Effector CD8-positive, alpha-beta T cell (primary cell): Measurements from ENCODE around the gene FUT6.
"Not testable (repeated sequence)": the region's sequence is repeated elsewhere in the genome, so short reads cannot be mapped to it uniquely, and the experiment has no call there.

Experiments used
- DNase-seq: peaks from one replicate; lab custom pipeline; 2025; lab: John Stamatoyannopoulos, UW

FUT6 gene

DNA sequence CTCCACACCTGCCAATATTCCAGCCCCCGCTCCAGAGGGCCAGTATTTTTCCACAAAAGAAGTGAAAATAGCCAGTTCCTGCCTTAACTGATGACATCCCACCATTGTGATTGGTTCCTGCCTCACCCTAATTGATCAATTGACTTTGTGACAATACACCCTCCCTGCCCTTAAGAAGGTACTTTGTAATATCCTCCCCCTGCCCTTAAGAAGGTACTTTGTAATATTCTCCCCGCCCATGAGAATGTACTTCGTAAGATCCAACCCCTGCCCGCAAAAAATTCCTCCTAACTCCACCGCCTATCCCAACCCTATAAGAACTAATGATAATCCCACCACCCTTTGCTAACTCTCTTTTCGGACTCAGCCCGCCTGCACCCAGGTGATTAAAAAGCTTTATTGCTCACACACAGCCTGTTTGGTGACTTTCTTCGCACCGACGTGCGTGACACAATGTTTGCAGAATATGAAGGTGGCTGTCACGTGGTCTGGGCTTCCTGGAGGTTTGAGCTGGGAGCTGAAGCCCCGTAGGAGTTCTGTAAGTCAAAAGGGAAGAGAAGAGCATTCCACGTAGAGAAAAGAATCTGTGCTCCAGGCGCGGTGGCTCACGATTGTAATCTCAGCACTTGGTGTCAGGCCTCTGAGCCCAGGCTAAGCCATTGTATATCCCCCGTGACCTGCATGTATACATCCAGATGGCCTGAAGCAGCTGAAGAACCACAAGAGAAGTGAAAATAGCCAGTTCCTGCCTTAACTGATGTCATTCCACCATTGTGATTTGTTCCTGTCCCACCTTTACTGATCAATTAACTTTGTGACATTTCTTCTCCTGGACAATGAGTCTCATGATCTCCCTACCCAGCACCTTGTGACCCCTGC, 17.9 kb upstream of the FUT6 start:
- no peak for DNase-seq

GRCh38 chr19:5855151-5855550, 15.6 kb upstream of the FUT6 start:
- not testable (repeated sequence) for DNase-seq

DNA sequence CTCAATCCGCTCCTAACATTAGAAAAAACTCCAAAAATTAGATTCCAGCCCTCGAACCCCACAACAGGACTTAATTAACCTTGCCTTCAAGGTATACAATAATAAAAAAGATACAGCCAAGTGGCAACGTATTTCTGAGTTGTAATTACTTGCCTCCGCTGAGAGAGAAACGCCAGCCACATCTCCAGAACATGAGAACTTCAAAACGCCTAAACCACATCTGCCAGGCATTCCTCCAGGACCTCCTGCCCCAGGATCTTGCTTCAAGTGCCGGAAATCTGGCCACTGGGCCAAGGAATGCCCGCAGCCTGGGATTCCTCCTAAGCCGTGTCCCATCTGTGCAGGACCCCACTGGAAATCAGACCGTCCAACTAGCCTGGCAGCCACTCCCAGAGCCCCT, 14.6 kb upstream of the FUT6 start:
- DNase-seq: not testable (repeated sequence)

DNA sequence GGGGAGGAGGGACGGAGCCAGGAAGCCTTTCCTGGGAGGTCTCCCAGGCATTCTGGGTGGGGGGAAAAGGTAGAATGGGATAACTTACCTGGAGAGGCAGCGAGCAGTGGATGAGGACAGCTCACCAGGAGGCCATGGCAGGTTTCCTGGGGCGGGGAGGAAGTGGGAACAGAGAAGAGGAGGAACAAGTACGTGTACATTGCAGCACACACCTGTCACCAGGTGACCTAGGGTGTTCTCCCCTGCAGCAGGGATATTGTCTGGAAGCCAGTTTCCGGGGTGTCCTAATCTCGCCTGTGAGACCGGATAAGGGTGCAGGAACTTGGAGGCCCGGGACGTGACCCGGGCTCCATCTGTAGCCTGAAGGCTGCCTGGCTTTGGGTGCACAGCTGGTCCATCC, 11.8 kb upstream of the FUT6 start, which contains the start of gene FUT3:
Gene FUT3, minus strand, starts transcription at position 148 of the 400 bp plus-strand sequence.
- no peak for DNase-seq

- DNase-seq: no peak
Measured at GRCh38 chr19:5850743-5851293, 11.3 kb upstream of the FUT6 start.

DNA sequence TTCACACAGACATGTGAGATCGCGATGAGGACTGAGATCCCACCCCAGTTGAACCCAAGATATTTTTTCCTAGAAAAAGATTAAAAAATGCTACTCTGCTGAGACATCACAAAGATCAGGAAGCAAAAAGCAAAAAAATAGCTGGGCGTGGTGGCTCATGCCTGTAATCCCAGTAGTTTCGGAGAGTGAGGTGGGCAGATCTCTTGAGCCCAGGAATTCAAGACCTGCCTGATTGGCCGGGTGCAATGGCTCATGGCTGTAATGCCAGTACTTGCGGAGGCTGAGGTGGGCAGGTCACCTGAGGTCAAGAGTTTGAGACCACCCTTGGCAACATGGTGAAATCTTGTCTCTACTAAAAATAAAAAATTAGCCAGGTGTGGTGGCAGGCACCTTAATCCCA, 10.7 kb upstream of the FUT6 start:
- DNase-seq: no peak

DNA sequence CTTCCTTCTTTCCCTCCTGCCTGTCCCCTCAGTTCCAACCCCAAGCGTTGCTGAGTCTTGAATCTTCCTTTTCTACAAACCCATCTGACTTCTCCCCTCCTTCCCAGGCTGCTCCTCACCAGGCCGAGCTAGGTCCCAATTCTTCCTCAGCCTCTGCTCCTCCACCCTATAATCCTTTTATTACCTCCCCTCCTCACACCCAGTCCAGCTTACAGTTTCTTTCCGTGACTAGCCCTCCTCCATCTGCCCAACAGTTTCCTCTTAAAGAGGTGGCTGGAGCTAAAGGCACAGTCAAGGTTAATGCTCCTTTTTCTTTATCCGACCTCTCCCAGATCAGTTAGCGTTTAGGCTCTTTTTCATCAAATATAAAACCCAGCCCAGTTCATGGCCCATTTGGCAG, 9.1 kb upstream of the FUT6 start:
- not testable (repeated sequence) for DNase-seq

GRCh38 chr19:5847846-5848245, 8.3 kb upstream of the FUT6 start:
- not testable (repeated sequence) for DNase-seq

- DNase-seq: no peak
Measured at GRCh38 chr19:5844456-5845433, 5.2 kb upstream of the FUT6 start.

GRCh38 chr19:5843295-5843927, 3.9 kb upstream of the FUT6 start:
- DNase-seq: no peak

- not testable (repeated sequence) for DNase-seq
Measured at GRCh38 chr19:5841735-5842111, 2.2 kb upstream of the FUT6 start.

DNA sequence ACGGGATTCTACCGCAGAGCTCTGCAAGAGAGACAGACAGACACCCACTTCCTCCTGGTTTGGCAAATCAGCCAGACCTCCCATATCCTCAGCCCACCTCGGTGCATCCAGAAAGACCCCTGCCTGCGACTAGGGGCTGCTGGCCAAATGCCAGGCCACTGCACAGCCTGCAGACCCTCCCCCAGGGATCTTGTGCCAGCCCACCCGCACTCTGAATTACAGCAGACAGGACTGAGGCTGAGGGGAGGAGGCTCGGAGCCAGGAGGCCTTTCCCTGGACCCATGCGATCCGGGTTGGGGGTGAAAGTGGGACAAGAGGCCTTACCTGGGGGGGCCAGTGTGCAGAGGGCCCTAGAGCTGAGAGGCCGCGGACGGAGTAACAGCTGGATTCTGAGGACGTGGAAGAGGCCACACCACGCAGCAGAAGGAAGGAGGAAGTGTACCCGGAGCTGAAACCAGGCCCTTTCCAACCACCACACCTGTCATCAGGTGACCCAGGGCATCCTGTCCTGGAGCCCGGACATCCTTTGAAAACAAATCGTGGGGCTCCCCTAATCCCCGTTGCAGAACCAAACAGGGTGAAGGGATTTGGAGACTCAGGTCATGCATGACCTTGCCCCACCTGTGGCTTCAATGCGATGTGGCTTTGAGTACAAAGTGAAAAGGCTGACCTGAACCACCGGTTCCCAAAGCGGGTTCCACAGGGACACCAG, 993 bp downstream of the FUT6 start:
- no peak for DNase-seq

DNA sequence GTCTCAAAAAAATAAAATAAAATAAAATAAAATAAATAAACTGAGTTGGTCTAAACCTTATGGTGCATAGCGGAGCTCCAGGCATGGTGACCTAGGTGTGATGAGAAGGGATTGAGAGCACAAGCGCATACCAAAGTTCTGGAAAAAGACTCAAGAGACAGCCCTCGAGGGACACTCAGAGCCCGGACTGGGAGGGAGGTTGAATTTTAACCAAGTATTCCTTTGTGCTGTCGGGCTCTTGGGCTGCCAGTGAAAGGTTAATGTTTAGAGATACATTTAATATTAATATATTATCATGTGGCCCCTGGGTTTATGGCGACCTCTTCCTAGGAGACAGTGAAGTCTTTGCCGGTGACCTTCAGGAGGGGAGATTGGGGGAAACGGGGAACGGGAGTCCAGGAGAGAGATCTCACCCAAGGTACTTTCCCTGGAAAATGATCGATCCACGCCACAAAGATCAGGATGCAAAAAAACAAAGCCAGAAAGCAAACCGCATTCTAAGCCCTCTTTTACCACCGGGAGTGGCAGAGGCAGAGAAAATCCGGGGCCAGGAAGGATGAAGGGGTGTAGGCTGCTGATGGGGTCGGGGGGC, 1.6 kb downstream of the FUT6 start:
- DNase-seq: no peak

DNA sequence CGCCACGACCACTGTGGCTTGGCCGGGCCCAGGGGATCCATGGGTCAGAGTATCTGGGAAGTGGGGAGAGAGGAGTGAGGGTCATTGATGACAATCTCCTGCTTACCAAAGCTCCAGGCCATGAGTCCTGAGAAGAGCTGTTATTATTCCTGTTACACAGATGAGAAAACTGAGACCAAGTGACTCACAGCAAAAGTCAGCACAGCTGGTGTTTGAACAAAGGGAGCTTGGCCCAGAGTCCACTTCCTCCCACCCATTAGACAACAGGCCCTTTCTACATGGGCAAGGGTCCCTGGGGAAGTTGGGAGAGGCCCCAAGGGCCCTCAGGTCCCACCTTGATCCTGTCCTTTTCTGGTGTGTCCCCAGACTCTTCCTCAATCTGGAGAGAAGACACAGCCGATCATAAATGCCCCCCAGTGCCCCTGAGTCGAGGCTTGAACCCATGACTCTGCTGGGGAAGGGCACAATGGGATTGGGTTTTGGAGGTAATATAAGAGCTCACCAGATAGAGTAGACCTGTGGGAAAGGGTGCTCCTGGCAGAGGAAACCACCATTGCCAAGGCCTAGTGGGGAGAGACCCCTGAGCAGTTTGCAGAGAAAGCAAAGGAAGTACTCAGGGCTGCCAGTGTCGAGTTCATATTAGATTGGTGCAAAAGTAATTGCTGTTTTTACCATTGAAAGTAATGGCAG, 6.8 kb downstream of the FUT6 start:
- no peak for DNase-seq

DNA sequence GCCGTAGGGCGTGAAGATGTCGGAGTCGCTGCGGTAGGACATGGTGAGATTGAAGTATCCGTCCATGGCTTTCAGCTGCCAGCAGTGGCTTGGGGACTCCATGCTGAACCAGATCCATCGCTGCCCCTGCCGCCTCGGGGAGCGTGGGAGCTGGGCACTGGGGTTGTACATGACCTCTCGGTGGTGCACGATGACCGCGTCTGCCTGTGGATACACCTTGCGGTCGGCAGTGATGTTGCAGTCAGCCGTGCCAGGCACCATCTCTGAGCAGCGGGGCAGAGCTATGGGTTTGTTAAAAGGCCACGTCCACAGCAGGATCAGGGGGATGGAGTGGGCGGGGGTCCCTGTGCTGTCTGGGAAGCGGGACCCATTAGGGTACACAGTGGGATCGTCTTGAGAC, 7.4 kb downstream of the FUT6 start:
- no peak for DNase-seq

DNA sequence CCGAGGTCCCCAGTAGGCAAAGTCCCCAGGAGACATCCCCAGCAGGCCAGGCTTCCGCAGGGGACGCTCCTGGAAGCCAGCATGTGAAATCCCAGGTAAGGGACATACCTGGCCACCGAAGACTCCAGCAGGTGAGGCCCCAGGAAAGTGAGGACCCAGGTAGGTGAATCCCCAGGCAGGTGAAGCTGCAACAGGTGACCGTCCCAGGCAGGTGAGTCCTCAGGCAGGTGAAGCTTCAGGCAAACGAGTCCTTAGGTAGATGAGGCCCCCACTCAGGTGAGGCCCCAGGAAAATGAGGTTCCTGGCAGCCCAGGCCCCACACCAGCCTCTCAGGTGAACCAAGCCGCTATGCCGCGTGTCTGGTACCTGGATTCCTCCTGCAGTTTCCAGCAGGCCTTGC, 8.3 kb downstream of the FUT6 start:
- DNase-seq: no peak

GRCh38 chr19:5829567-5830310, 9.8 kb downstream of the FUT6 start:
- no peak for DNase-seq

- peak; percentile 6 for DNase-seq
Measured at GRCh38 chr19:5828661-5829566, 10.6 kb downstream of the FUT6 start.
